Neuronal stem cell (in vitro differentiated cells): ENCODE measurements around the gene CSMD2.

ENCODE experiments used
- DNase-seq: peaks from one replicate; pipeline ENCODE4 v3.0.0-alpha.2; 2013; ENCODE audit warnings: low spot score
- H2AFZ ChIP-seq: one replicate; pipeline ENCODE4 v1.6.1; 2013; ENCODE audit warnings: mild to moderate bottlenecking, low read length, inconsistent platforms
- H2AK5ac ChIP-seq: 2 replicates; pipeline ENCODE4 v1.6.1; 2013; ENCODE audit warnings: low read depth, mild to moderate bottlenecking, inconsistent platforms, low read length, moderate library complexity, mixed read lengths
- H2BK120ac ChIP-seq: 2 replicates; pipeline ENCODE4 v1.6.1; 2013; ENCODE audit warnings: low read depth, mild to moderate bottlenecking, inconsistent platforms, low read length, moderate library complexity, mixed read lengths
- H2BK12ac ChIP-seq: one replicate; pipeline ENCODE4 v1.6.1; 2013; ENCODE audit warnings: low read length, inconsistent platforms
- H2BK15ac ChIP-seq: 2 replicates; pipeline ENCODE4 v1.6.1; 2013; ENCODE audit warnings: mild to moderate bottlenecking, low read length, inconsistent platforms, mixed read lengths
- H2BK5ac ChIP-seq: one replicate; pipeline ENCODE4 v1.6.1; 2013; ENCODE audit warnings: inconsistent platforms, mild to moderate bottlenecking, low read length, moderate library complexity
- H3K14ac ChIP-seq: one replicate; pipeline ENCODE4 v1.6.1; 2013; ENCODE audit warnings: low read length, inconsistent platforms
- H3K18ac ChIP-seq: 2 replicates; pipeline ENCODE4 v1.6.1; 2013; ENCODE audit warnings: low read length, inconsistent platforms
- H3K23ac ChIP-seq: 2 replicates; pipeline ENCODE4 v1.6.1; 2013; ENCODE audit warnings: low read depth, mild to moderate bottlenecking, mixed read lengths, low read length, inconsistent platforms; ENCODE audit not compliant: poor library complexity
- H3K27ac ChIP-seq: replicated peaks from 3 replicates; pipeline ENCODE4 v1.5.1; 2013; ENCODE audit warnings: low read length, inconsistent platforms
- H3K27me3 ChIP-seq, 3 experiments: 2 replicates each; pipeline ENCODE4 v1.6.1; 2013; ENCODE audit warnings: low read length in 3 of 3, mild to moderate bottlenecking in 2 of 3, inconsistent platforms in 1 of 3, low read depth in 1 of 3, mixed read lengths in 1 of 3, moderate library complexity in 1 of 3; ENCODE audit not compliant: control insufficient read depth in 3 of 3, insufficient read depth in 3 of 3
- H3K36me3 ChIP-seq, 2 donors: replicated peaks in 1 of 2; 2 replicates each; pipeline ENCODE4 v1.6.1; 2013; ENCODE audit warnings: low read length in 2 of 2; ENCODE audit not compliant: control insufficient read depth in 2 of 2, insufficient read depth in 2 of 2
- H3K4ac ChIP-seq: 2 replicates; pipeline ENCODE4 v1.6.1; 2013; ENCODE audit warnings: inconsistent platforms, mild to moderate bottlenecking, low read length, moderate library complexity
- H3K4me1 ChIP-seq, 2 donors: 1 replicate in 1 of 2; 2 replicates in 1 of 2; pipeline ENCODE4 v1.6.1; 2013; ENCODE audit warnings: low read length in 2 of 2, low read depth in 1 of 2; ENCODE audit not compliant: control insufficient read depth in 2 of 2, insufficient read depth in 1 of 2
- H3K4me2 ChIP-seq: one replicate; pipeline ENCODE4 v1.6.1; 2013; ENCODE audit warnings: mild to moderate bottlenecking, low read length, inconsistent platforms; ENCODE audit not compliant: insufficient read depth, poor library complexity, severe bottlenecking
- H3K4me3 ChIP-seq, 2 donors: 2 replicates each; pipeline ENCODE4 v1.5.1; 2013; ENCODE audit warnings: low read length in 2 of 2, mild to moderate bottlenecking in 2 of 2, inconsistent platforms in 1 of 2, moderate library complexity in 1 of 2
- H3K79me1 ChIP-seq: one replicate; pipeline ENCODE4 v1.6.1; 2013; ENCODE audit warnings: low read depth, mild to moderate bottlenecking, inconsistent platforms, low read length, moderate library complexity
- H3K9ac ChIP-seq: one replicate; pipeline ENCODE4 v1.6.1; 2013; ENCODE audit warnings: mild to moderate bottlenecking, low read depth, low read length, inconsistent platforms; ENCODE audit not compliant: poor library complexity
- H3K9me3 ChIP-seq, 2 donors: replicated peaks in 1 of 2; 2 replicates each; pipeline versions ENCODE3 to v1.6.1; 2013; ENCODE audit warnings: low read length in 2 of 2, mild to moderate bottlenecking in 2 of 2, inconsistent platforms in 1 of 2, low read depth in 1 of 2, mixed read lengths in 1 of 2, moderate library complexity in 1 of 2; ENCODE audit not compliant: control insufficient read depth in 2 of 2, insufficient read depth in 1 of 2
- H4K8ac ChIP-seq: one replicate; pipeline ENCODE4 v1.6.1; 2013; ENCODE audit warnings: low read depth, mild to moderate bottlenecking, inconsistent platforms, low read length, moderate library complexity
- H4K91ac ChIP-seq: one replicate; pipeline ENCODE4 v1.6.1; 2013; ENCODE audit warnings: low read length, low read depth, mild to moderate bottlenecking, inconsistent platforms; ENCODE audit not compliant: poor library complexity
- WGBS, 2 donors: extraction: QIAGEN DNeasy Blood & Tissue Kit; methylation state at CpG; one replicate each; pipeline ENCODE4 v1.1.7; 2013; ENCODE audit warnings: missing lambda C conversion rate in 2 of 2, mixed read lengths in 1 of 2; ENCODE audit not compliant: insufficient read length in 2 of 2, insufficient replicate concordance in 1 of 2; ENCODE audit errors: extremely low coverage in 2 of 2; 5-methylcytosine and 5-hydroxymethylcytosine counted together

The CSMD2 gene

DNA sequence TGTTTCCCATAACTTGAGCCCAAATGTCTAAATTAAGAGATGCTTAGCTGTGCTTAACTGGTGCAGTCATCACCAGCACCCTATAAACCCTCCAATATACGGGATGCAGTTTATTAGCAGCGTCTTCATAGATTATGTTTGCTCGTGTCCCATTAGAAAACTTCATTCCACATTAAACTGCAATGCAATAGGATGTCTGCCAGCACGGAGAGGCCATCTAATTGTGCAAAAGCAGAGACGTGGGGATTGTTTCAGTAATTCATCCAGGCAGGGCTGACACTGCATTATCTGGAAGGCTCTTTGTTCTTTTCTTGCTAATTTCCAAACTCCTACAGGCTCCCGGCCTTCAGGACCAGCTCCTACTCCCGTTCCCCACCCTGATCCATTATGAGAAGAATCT is 89.5 kb downstream of the CSMD2 start:
- H3K4me1 ChIP-seq: peaks cover 0 to 13% of the 10 kb centered on the region in 2 donors
- no peak overlapping the region for H2BK5ac ChIP-seq
- no peaks in the 10 kb centered on the region for H3K36me3 ChIP-seq
- no CpG with 5 or more reads among the region's 7 CpGs for WGBS, 2 donors
- H2BK12ac ChIP-seq: no peak overlapping the region
- no peak overlapping the region for H2AK5ac ChIP-seq
- no peak overlapping the region for H3K9ac ChIP-seq
- no peak for DNase-seq
- no peak overlapping the region for H3K27ac ChIP-seq
- no peak overlapping the region for H3K4me2 ChIP-seq
- no peak overlapping the region for H2AFZ ChIP-seq
- no peak overlapping the region for H3K23ac ChIP-seq
- no peak overlapping the region for H3K4me3 ChIP-seq
- H4K91ac ChIP-seq: no peak overlapping the region
- no peak overlapping the region for H4K8ac ChIP-seq
- no peaks in the 10 kb centered on the region for H3K27me3 ChIP-seq
- no peak overlapping the region for H3K14ac ChIP-seq
- H3K4ac ChIP-seq: no peak overlapping the region
- no peak overlapping the region for H2BK120ac ChIP-seq
- no peak overlapping the region for H2BK15ac ChIP-seq
- H3K9me3 ChIP-seq: no peaks in the 10 kb centered on the region
- peaks cover 2% of the 10 kb centered on the region for H3K79me1 ChIP-seq
- H3K18ac ChIP-seq: no peak overlapping the region

DNA sequence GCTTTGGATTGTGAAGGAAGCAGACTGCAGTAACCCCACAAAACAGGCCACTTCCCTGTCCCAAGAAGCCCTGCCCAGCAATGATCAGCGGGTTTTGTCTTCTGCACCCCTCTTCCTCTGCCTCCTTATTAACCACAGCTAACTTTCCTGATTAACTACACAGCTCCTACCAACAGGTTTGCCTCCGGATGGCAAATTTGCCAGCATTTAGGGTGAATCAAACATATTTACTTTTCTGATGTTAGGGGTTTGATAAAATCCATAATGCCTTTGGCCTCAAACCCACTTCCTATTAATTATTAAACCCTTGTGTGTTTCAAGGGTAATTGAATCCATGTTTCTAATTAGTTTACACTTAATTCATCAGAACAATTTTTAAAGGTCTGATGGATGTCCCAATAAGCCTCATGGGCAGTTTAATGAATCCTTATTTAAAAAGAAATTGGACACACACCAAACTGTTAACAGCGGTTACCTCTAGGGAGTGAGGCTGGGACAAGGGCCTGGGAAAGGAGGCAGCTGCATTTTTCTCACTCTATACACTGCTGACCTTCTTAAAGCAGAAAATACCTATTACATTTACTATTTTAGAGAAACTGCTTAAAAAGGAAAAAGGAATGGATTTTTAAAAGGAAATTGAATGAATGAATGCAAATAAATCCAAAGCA is 91.9 kb downstream of the CSMD2 start:
- H3K9ac ChIP-seq: no peak overlapping the region
- no peak overlapping the region for H3K4me2 ChIP-seq
- H2BK15ac ChIP-seq: no peak overlapping the region
- H2BK120ac ChIP-seq: no peak overlapping the region
- no peak overlapping the region for H4K8ac ChIP-seq
- H3K23ac ChIP-seq: no peak overlapping the region
- no peak overlapping the region for H3K4ac ChIP-seq
- no peak overlapping the region for H2AFZ ChIP-seq
- DNase-seq: no peak
- H3K27me3 ChIP-seq: no peaks in the 10 kb centered on the region
- H3K79me1 ChIP-seq: peaks cover 2% of the 10 kb centered on the region
- no peak overlapping the region for H3K27ac ChIP-seq
- H3K9me3 ChIP-seq: no peaks in the 10 kb centered on the region
- H2BK5ac ChIP-seq: no peak overlapping the region
- no peak overlapping the region for H2BK12ac ChIP-seq
- no CpG with 5 or more reads among the region's 3 CpGs for WGBS, 2 donors
- H3K4me3 ChIP-seq: no peak overlapping the region
- H4K91ac ChIP-seq: no peak overlapping the region
- H2AK5ac ChIP-seq: no peak overlapping the region
- no peaks in the 10 kb centered on the region for H3K36me3 ChIP-seq
- H3K14ac ChIP-seq: no peak overlapping the region
- peaks cover 0 to 14% of the 10 kb centered on the region in 2 donors for H3K4me1 ChIP-seq
- H3K18ac ChIP-seq: no peak overlapping the region

DNA sequence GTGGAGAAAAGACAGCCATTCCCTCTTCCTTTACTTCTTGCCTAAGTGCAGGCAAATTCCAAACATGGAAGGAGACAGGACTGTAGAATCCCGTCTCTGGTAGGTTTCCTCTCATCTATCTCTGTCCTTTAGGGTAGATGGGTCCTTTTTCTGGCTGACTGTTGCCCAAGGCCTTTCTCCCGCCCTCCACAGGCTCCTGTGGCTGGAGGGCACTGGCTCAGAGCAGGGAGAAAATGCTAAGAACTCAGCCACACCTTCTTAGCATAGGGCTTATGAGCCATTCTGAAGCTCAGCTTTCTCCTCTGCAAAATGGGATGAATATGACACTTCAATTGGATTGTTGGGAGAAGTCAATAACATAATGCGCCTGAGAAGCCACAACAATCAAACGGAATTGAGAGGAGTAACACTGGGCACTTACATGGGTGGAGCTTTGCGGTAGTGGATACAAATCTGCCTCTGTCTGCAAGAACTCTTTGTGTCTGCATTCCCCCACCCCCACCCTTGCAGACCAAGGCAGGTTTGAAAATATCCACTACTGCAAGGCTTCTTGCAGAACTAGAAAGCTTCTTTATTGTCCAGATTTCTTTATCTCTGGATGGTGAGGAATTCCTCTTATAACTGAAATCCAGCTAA is 94.7 kb downstream of the CSMD2 start:
- Histone ChIP-seq H2AK5ac (no peak overlapping the region), H2BK5ac (no peak overlapping the region), H3K79me1 (peaks cover 2% of the 10 kb centered on the region), H3K9ac (no peak overlapping the region), H2AFZ (no peak overlapping the region), H3K14ac (no peak overlapping the region), H3K27ac (no peak overlapping the region), H4K8ac (no peak overlapping the region), H4K91ac (no peak overlapping the region), H2BK12ac (no peak overlapping the region), H3K4ac (no peak overlapping the region), H2BK120ac (no peak overlapping the region), H3K18ac (no peak overlapping the region), H3K4me3 (no peak overlapping the region), H3K23ac (no peak overlapping the region), H2BK15ac (no peak overlapping the region), H3K4me1 (peaks cover 0 to 11% of the 10 kb centered on the region in 2 donors), H3K4me2 (no peak overlapping the region), H3K36me3 (no peaks in the 10 kb centered on the region), H3K27me3 (no peaks in the 10 kb centered on the region), H3K9me3 (no peaks in the 10 kb centered on the region)
- WGBS, 2 donors: no CpG with 5 or more reads among the region's 5 CpGs
- no peak for DNase-seq

DNA sequence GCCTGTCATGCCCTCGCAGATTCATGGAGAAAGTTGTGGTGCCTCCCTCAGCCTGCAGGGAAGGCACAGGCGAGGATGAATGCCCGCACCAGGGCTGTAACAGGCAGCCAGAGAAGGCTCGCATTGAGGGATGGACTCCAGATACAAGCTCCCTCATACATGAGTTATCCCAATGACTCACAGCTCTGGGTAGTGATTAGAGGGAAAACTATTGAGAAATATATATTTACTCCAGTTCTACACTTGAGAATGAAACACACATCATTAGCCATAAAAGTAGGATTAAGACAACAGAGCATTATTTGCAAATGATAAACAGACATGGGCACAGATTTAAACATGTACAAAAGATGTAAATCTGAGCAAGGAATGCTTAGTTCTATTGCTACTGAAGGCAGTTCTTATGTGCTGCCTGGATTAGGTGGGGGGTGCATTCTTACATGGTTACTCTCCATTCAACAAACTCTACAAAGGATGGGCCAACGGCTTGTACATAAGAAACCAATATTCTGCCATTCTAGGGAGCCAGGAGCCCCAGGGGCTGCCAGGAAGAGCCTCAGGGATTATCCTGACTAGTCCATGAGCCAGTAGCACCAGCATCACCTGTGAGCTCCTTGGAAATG is 97.9 kb downstream of the CSMD2 start:
- no peak overlapping the region for H2AFZ ChIP-seq
- H4K8ac ChIP-seq: no peak overlapping the region
- H3K27me3 ChIP-seq: no peaks in the 10 kb centered on the region
- H2AK5ac ChIP-seq: no peak overlapping the region
- H3K79me1 ChIP-seq: no peaks in the 10 kb centered on the region
- peaks cover 0 to 9% of the 10 kb centered on the region in 2 donors for H3K4me1 ChIP-seq
- H4K91ac ChIP-seq: no peak overlapping the region
- no peak overlapping the region for H3K4me3 ChIP-seq
- no peak overlapping the region for H3K18ac ChIP-seq
- no peak overlapping the region for H3K4ac ChIP-seq
- no CpG with 5 or more reads among the region's 5 CpGs for WGBS, 2 donors
- no peaks in the 10 kb centered on the region for H3K36me3 ChIP-seq
- H3K27ac ChIP-seq: no peak overlapping the region
- H2BK120ac ChIP-seq: no peak overlapping the region
- DNase-seq: no peak
- no peak overlapping the region for H3K14ac ChIP-seq
- H2BK5ac ChIP-seq: no peak overlapping the region
- no peaks in the 10 kb centered on the region for H3K9me3 ChIP-seq
- no peak overlapping the region for H3K9ac ChIP-seq
- H2BK15ac ChIP-seq: no peak overlapping the region
- no peak overlapping the region for H3K4me2 ChIP-seq
- H2BK12ac ChIP-seq: no peak overlapping the region
- H3K23ac ChIP-seq: no peak overlapping the region
